GM18520 (cell line): ENCODE data around the gene PARD3B.

ENCODE experiments used
- ATAC-seq: cut with Tn5 transposase; IDR thresholded peaks from one replicate; pipeline ENCODE4 v1.9.1; 2021; ENCODE audit not compliant: unreplicated experiment

Gene PARD3B

DNA sequence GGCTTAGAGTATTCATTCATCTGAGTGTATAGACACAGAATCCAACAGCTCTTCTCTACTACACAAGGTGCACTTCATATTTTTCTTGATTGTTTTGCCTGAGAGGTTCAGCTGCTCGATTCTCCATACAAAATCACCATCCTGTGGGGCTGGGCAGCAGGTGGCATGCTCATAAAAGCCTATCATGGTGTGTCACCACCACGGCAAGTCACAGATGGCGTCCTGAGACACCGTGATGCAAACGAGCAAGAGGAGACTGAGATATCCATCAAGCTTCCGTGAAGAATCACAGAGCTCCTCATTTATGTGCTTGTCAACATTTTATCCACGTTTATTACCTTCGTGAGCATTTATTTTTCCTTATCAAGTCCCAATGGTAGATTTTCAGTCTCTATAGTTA is 1114.6 kb downstream of the PARD3B start:
- no peak for ATAC-seq

DNA sequence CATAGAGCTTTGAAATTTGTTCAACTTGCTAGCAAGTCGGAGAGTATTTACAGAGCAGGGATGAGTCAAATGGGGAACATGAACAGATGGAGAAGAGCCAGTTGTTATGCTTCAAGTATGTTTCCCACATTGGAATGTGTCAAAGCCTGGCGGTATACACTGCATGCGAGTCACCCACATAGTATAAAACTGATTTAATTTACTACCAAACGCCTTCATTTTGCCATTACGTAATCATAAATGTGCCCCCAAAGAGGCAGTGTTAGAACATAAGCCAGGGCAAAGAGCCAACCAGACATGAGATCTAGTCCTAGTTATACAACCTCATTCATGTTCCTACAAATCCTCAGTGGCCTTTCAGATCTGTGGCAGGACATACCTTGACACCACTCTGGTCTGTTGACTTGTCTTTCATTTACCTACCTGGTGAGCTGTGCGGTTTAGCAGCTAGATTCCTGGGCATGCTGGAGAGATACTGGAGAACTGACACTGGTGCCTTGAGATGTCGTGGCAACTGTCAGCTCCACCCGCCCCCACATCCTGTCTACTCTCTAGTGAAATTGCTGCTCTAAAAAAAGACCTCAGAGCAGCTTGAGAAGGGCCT is 1115.3 kb downstream of the PARD3B start:
- ATAC-seq: no peak

DNA sequence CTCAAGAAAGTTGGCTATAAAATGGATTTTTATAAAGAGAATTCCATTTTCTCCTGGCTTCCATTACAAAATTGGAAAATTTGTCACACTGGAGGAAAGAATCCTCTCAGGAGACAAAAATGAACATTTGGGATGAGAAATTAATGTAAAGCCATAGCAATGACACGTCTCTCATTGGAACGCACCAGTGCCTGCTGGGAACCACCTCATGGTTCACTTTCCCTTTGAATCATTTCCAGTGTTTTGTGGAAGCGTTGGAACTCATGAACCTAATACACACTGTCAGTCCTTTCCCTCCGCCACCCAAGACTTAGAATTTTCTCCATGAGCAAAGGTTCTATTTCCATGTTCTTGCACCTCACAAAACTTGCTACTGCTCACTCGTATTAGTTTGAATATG is 1116.0 kb downstream of the PARD3B start:
- ATAC-seq: no peak

DNA sequence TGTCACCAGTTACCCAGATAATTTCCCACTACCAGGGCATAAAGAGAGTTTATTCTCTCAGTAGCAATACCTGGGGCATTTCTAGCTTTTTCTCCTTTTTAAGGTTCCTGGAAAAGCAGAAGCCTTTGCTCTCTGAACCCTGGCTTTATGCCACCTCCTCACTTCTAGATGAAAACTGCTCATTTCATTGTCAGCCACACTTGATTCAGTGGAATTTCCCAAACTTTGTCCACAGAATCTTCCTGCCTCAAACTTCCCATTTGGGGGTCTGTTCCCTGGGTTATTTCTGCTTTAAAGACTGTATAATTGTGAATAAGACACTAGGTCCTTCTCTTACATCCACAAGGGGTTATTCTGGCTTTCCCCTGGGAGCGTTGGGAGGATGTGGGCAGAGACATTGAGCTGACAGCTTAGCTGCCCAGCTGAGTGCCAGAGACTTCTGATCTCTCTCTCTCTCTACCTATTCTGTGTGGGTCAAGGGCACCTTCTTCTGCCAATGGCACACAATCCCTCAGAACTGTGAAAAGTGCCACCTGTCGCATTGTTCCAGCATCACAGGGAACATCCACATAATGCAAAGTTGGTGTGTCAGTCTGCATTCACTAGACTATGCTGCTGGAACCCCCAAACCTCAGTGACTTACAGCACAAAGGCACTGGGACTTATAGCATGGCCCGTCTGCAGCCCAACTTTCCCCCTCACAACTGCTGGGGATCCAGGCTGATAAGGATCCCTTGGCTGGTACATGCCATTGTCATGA is 1117.1 kb downstream of the PARD3B start:
- ATAC-seq: no peak

DNA sequence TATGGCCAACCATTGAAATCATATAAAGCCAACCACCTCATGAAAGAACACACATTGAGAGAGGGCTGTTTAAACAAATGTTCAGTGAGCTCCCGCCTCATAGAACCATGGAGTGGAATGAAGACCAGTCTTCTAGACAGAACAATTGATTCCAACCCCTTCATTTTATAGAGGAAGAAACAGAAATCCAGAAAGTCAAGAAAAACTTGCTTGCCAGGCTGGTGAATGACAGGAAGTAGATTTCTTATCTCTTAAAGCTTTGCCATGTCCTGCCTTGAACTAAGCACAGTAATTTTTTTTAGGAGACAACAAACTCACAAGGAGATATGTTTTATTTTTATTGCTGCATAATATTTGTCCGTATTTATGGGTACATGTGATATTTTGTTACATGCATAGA is 1120.5 kb downstream of the PARD3B start:
- no peak for ATAC-seq
